ENCODE results near the gene MORF4L1.
"Not testable (repeated sequence)": the region's sequence is repeated elsewhere in the genome, so short reads cannot be mapped to it uniquely, and the experiment has no call there.

GRCh38 chr15:78866031-78866430 is 6.7 kb upstream of the MORF4L1 start:
- not testable (repeated sequence) for TF ChIP-seq CTCF, POLR2A (IDR thresholded peaks at IDR 0.05)

Data from tibial nerve (tissue), 3 donors.